K562 (cell line): ENCODE results near the gene RASSF1. TPM values are rescaled to one million over a fixed set of nuclear protein-coding genes. Genes with fewer than 3 reads are reported as not detected.

Experiments used
- BRF1 ChIP-seq: IDR thresholded peaks from 3 replicates; pipeline ENCODE4 v1.6.1; 2011; ENCODE audit warnings: borderline replicate concordance, mild to moderate bottlenecking; ENCODE audit not compliant: insufficient read length; ENCODE audit errors: extremely low read depth
- IRF2 ChIP-seq: sonication (generic); formaldehyde crosslinking; IDR thresholded peaks from 2 replicates; pipeline ENCODE4 v1.8.1; 2022; ENCODE audit warnings: mild to moderate bottlenecking, missing genetic modification reagents
- JUNB ChIP-seq: fragments of 450-650 bp; formaldehyde crosslinking; conservative IDR thresholded peaks from 2 replicates; pipeline ENCODE4 v1.4.0; 2020; ENCODE audit warnings: mild to moderate bottlenecking
- KDM2B ChIP-seq: fragments of 250-450 bp; sonication (Bioruptor Pico); IDR thresholded peaks from 2 replicates; pipeline ENCODE4 v1.8.0; 2021; ENCODE audit warnings: mild to moderate bottlenecking, moderate library complexity
- KDM5B ChIP-seq: fragments of 200-600 bp; sonication (generic); IDR thresholded peaks from 2 replicates; pipeline ENCODE4 v1.6.1; 2012; ENCODE audit warnings: low read depth, mild to moderate bottlenecking, moderate library complexity, low read length, control low read depth, inconsistent platforms; ENCODE audit not compliant: insufficient replicate concordance
- MNT ChIP-seq, 2 experiments: fragments of 450-650 bp; conservative IDR thresholded peaks; 2 replicates each; pipeline ENCODE4 v1.6.1; 2017; ENCODE audit warnings: mild to moderate bottlenecking in 2 of 2, moderate library complexity in 2 of 2
- RAD21 ChIP-seq, 2 experiments: fragments of 250-450 bp in 1 of 2; fragments of 450-650 bp in 1 of 2; sonication (Bioruptor Pico) in 1 of 2; formaldehyde crosslinking in 1 of 2; IDR thresholded peaks in 1 of 2; conservative IDR thresholded peaks in 1 of 2; 2 replicates each; pipeline versions ENCODE4 v1.4.0 to v1.8.0; 2020 to 2022; ENCODE audit warnings: mild to moderate bottlenecking in 2 of 2, moderate library complexity in 1 of 2
- RNF2 ChIP-seq: sonication (generic); IDR thresholded peaks from 2 replicates; pipeline ENCODE4 v1.6.1; 2016
- U2AF2 ChIP-seq: fragments of 200-400 bp; formaldehyde crosslinking; optimal IDR thresholded peaks from 2 replicates; pipeline ENCODE3; 2017; ENCODE audit warnings: low read depth, mild to moderate bottlenecking, low read length
- ZBTB40 ChIP-seq, 2 experiments: fragments of 450-650 bp in 1 of 2; sonication (generic) in 1 of 2; formaldehyde crosslinking in 1 of 2; IDR thresholded peaks; 2 replicates each; pipeline versions ENCODE4 v1.7.1 to v1.9.0; 2016 to 2022; ENCODE audit warnings: inconsistent platforms in 1 of 2, mild to moderate bottlenecking in 1 of 2, missing genetic modification reagents in 1 of 2
- ZNF140 ChIP-seq: fragments of 250-450 bp; sonication (Bioruptor Pico); IDR thresholded peaks from 2 replicates; pipeline ENCODE4 v1.8.0; 2021; ENCODE audit warnings: moderate library complexity, mild to moderate bottlenecking, inconsistent platforms
- ZNF23 ChIP-seq: fragments of 250-450 bp; sonication (Bioruptor Pico); IDR thresholded peaks from 2 replicates; pipeline ENCODE4 v1.4.0; 2020; ENCODE audit warnings: mild to moderate bottlenecking
- ZNF780A ChIP-seq: fragments of 250-450 bp; sonication (Bioruptor Pico); IDR thresholded peaks from 2 replicates; pipeline ENCODE4 v1.5.0; 2021; ENCODE audit warnings: mild to moderate bottlenecking
- polyA plus RNA-seq, 8 experiments: library from polyadenylated mRNA; depleted of rRNA in 4 of 8; stranded (reverse) in 5 of 8; unstranded in 3 of 8; fragments of >200 nt; fragmentation: Nextera tagmentation in 2 of 8; fragmentation: Illumina TruSeq in 1 of 8; extraction: Ambion mirVana in 2 of 8; extraction: Trizol in 1 of 8; gene quantifications; 2 replicates each; pipeline versions ENCODE4 v1.2.1 to v1.2.3, GENCODE V29; 2011 to 2014; ENCODE audit warnings: inconsistent platforms in 1 of 8, missing spikeins in 1 of 8
- total RNA-seq, 7 experiments: library from RNA; depleted of rRNA in 6 of 7; stranded (reverse); fragments of >200 nt in 6 of 7; fragmentation: Illumina TruSeq in 2 of 7; extraction: Trizol in 2 of 7; gene quantifications; 2 replicates each; pipeline versions ENCODE4 v1.2.1 to v1.2.3, GENCODE V29; 2011 to 2021; ENCODE audit warnings: low replicate concordance in 1 of 7

Gene RASSF1
- total and polyA plus RNA-seq, 9 of the 15 experiments (the other 6 are each of a cell fraction or from before 2014, with no cell fraction given) = 3.6 to 57.1 (median 24.6) TPM

GRCh38 chr3:50350527-50351322 lies 10.1 kb upstream of the RASSF1 start, which contains the start of the genes CYB561D2 and NPRL2 (continued):
- TF ChIP-seq ZBTB40 (IDR thresholded peaks at IDR 0.05) (peak; percentile 92), ZBTB40 (CRISPR knock-in tag; IDR thresholded peaks at IDR 0.05) (no peak), KDM2B (CRISPR knock-in tag) (no peak; the same call in 1 of the 2 replicates), JUNB (no peak), ZNF23 (CRISPR knock-in tag) (no peak), U2AF2 (no peak), ZNF140 (CRISPR knock-in tag) (no peak), ZNF780A (CRISPR knock-in tag) (no peak), RAD21 (CRISPR knock-in tag; conservative IDR thresholded peaks at IDR 0.05 in 1 of 2, IDR thresholded peaks at IDR 0.05 in 1 of 2) (no peak), MNT (conservative IDR thresholded peaks at IDR 0.05) (peak; percentile 74 to 89), BRF1 (no peak), KDM5B (peak; percentile 69), RNF2 (no peak; the same call in 1 of the 2 replicates), IRF2 (CRISPR knock-in tag) (no peak)
